NCI-H1694 treated with DMSO at 0.1 percent for 48 hours (cell line): ENCODE results near the gene GPS1.

Source experiments
- DNase-seq: peaks from one replicate; lab custom pipeline; 2025; lab: John Stamatoyannopoulos, UW

GPS1 gene

GRCh38 chr17:82045936-82046484 is 5.7 kb upstream of the GPS1 start:
- no peak for DNase-seq

- DNase-seq, result no peak
Measured at GRCh38 chr17:82046903-82047302, 4.8 kb upstream of the GPS1 start.

- no peak for DNase-seq
Measured at GRCh38 chr17:82047379-82047778, 4.3 kb upstream of the GPS1 start.

- DNase-seq, result no peak
Measured at GRCh38 chr17:82047914-82048570, 3.7 kb upstream of the GPS1 start.

DNA sequence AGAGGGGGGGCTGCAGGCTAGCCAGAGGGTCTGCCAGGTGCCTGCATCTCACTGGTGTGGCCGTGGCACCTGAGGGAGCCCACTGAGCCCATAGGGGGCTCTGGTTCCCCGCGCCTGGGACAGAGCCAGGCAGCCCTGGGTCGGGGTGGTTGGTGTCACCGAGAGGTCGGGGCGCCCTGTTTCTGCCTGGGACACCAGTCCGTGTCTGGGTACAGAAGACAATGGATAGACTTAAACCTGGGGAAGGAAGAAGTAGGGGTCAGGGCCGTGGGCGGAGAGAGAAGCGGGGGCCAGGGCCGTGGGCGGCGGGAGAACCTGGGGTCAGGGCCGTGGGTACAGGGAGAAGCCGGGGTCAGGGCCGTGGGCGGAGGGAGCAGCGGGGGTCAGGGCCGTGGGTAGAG is 3.1 kb upstream of the GPS1 start:
- DNase-seq, result no peak

- no peak for DNase-seq
Measured at GRCh38 chr17:82049106-82049505, 2.6 kb upstream of the GPS1 start.

GRCh38 chr17:82049521-82049971 is 2.2 kb upstream of the GPS1 start:
- no peak for DNase-seq

GRCh38 chr17:82050152-82050760 is 1.4 kb upstream of the GPS1 start:
- no peak for DNase-seq

- no peak for DNase-seq
Measured at GRCh38 chr17:82050761-82051641, 697 bp upstream of the GPS1 start.

- no peak for DNase-seq
Measured at GRCh38 chr17:82052638-82053059, 951 bp downstream of the GPS1 start.

GRCh38 chr17:82053130-82053529 is 1.4 kb downstream of the GPS1 start:
- DNase-seq, result no peak

DNA sequence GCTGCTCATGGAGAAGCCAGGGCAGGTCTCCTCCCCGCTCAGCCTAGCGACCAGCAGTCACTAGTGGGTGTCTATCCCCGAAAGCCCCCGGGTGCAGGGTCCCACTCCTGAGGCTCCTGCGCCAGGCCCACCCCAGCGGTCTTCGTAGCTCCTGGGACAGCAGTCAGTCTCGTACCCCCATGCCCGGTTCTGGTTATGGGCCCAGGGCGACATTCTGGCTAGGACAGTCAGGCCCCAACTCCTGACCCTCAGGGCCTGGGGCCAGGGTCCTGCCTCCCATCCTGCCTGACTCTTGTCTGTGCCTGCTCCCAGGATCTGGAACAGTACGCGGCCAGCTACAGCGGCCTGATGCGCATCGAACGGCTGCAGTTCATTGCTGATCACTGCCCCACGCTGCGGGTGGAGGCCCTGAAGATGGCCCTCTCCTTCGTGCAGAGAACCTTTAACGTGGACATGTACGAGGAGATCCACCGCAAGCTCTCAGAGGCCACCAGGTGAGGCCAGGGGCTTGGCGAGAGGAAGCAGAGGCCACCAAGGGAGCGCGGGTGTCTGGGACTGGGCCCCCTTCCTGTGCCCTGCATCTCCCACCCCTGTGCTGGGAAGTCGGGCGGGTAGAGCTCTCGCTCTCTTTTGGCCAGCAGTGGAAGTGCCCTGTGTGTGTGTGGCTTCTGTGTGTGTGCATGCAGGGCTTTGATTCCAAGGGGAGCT is 2.0 kb downstream of the GPS1 start:
- no peak for DNase-seq

GRCh38 chr17:82054351-82055022 is 2.8 kb downstream of the GPS1 start:
- no peak for DNase-seq

DNA sequence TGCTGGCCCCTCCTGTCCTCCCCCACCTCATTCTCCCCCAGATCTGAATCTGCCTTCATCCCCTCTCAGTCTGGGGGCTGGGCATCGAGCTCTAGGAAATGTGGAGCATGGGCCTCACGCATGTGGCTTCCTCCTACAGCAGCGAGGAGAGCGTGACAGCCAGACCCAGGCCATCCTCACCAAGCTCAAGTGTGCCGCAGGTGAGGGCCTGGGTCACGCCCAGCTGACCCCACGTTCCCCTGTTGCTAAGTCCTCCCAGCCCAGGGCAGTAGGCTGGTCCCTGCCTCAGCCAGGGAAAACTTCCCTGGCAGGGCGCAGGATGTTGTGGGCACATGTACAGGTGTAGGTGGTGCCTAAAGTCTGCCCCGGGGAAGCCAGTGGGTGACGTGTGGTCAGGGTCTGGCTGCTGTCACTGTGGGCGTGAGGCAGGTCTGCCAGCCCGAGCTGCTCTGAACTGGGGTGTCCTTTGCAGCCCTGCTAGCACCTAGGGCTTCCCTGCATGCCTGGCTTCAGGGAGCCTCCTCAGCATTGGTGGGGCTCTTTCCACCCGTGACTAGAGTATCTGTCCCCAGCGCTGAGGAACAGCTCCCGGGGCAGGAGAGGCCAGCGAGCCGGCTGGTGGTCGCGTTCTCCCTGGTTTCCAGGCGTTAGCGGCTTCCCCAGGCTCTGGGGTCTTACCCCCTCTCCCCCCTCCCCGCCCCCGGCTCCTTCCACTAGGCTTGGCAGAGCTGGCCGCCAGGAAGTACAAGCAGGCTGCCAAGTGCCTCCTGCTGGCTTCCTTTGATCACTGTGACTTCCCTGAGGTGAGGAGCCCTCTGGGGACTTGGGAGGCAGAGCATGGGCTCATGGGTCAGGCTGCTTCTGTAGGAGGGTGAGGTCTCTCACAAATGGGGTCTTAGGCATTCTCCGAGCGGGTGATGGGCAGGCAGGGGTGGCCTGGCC is 3.6 kb downstream of the GPS1 start:
- DNase-seq, result no peak

- no peak for DNase-seq
Measured at GRCh38 chr17:82055965-82056728, 4.4 kb downstream of the GPS1 start.

- no peak for DNase-seq
Measured at GRCh38 chr17:82056729-82057621, 5.3 kb downstream of the GPS1 start.

GRCh38 chr17:82058230-82058854 is 6.6 kb downstream of the GPS1 start:
- no peak for DNase-seq

DNA sequence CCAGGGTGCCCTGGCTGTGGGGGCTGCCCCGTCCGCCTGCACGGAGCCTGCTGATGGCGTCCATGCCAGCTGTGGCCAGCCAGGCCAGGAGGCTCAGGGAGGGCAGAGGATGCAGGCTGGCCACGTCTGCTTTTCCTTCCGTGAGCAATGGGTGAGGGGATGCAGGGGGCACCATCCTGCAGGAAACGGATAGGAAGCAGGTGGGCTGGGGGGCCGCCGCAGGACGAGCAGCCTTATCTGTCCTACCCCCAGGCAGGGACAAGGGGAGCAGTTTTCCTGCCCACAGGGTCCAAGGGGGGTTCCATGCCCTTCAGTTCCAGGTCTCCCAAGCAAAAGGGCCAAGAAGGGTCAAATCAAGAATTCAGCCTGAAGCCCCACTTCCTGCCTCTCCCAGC is 7.2 kb downstream of the GPS1 start:
- no peak for DNase-seq
